Right cardiac atrium (tissue), 5 donors: Measurements from ENCODE around the gene RBKS. TPM values are rescaled to one million over a fixed set of nuclear protein-coding genes. Genes with fewer than 3 reads are reported as not detected.
A peak's percentile ranks its signal among the peaks of the same experiment; 100 is the strongest.

Experiments
- ATAC-seq, 2 donors: fragments of 200-7000 bp; cut with Tn5 transposase; one replicate each; pipeline versions ENCODE4 v1.8.0 to v1.9.1; 2020; ENCODE audit warnings: moderate library complexity in 2 of 2, mild to moderate bottlenecking in 1 of 2
- DNase-seq, 3 donors: peaks; one replicate each; pipeline ENCODE4 v3.0.0-alpha.2; 2020
- H3K27ac ChIP-seq: one replicate; pipeline ENCODE4 v1.5.1; 2013; ENCODE audit warnings: mild to moderate bottlenecking, low read length, control low read depth, moderate library complexity
- H3K27me3 ChIP-seq: one replicate; pipeline ENCODE4 v1.6.1; 2013; ENCODE audit not compliant: control insufficient read depth, insufficient read depth
- H3K4me1 ChIP-seq: one replicate; pipeline ENCODE4 v1.6.1; 2013; ENCODE audit warnings: low read length; ENCODE audit not compliant: control insufficient read depth, insufficient read depth
- H3K4me3 ChIP-seq: one replicate; pipeline ENCODE4 v1.5.1; 2013; ENCODE audit warnings: low read length, control low read depth
- H3K9me3 ChIP-seq: one replicate; pipeline ENCODE4 v1.6.1; 2013; ENCODE audit warnings: low read length; ENCODE audit not compliant: control insufficient read depth
- WGBS: extraction: QIAGEN DNeasy Blood & Tissue Kit; methylation state at CpG from one replicate; pipeline ENCODE4 v1.1.7; 2013; 5-methylcytosine and 5-hydroxymethylcytosine counted together
- intact Hi-C, 4 donors: fragments of 100-400 bp; cut with DNase I; formaldehyde crosslinking; loops; one replicate each; pipeline versions ENCODE4 v1.11.0 to v1.14.0; 2022 to 2023
- polyA plus RNA-seq: library from polyadenylated mRNA; stranded (reverse); fragments of 200-250 nt; gene quantifications from one replicate; pipeline ENCODE4 v1.2.3, GENCODE V29; 2013
- total RNA-seq, 4 donors: library from RNA; stranded (reverse); fragmentation: NEBNext Ultra II Directional; extraction: Animal tissue kit (Norgen Biotek cat#: 25700); gene quantifications; one replicate each; pipeline ENCODE4 v1.2.1, GENCODE V29; 2021
- donor health status: healthy with polysubstance abuse.
- donor health status: DM: no; HTN: yes; CAD: no.
- donor health status: DM: no; HTN: no; CAD: no.
- donor health status: DM: no; HTN: yes; CAD: no; lungs with severe emphysema.
- donor health status: DM: yes; HTN: yes; CAD: no.

The RBKS gene
- total and polyA plus RNA-seq, 5 donors: 1.4 to 3.9 (median 2.6) TPM

GRCh38 chr2:27920148-27920885 is 30.1 kb upstream of the RBKS start:
- no peak for DNase-seq
- H3K27ac ChIP-seq: no peak overlapping the region
- no peak overlapping the region for H3K4me3 ChIP-seq
- intact Hi-C loops: no loop called here
- ATAC-seq: peak; percentile 64 to 91
- H3K27me3 ChIP-seq: no peaks in the 10 kb centered on the region
- no peaks in the 10 kb centered on the region for H3K4me1 ChIP-seq
- no peaks in the 10 kb centered on the region for H3K9me3 ChIP-seq
- WGBS: 31% methylated on average over 4 of the region's 4 CpGs

DNA sequence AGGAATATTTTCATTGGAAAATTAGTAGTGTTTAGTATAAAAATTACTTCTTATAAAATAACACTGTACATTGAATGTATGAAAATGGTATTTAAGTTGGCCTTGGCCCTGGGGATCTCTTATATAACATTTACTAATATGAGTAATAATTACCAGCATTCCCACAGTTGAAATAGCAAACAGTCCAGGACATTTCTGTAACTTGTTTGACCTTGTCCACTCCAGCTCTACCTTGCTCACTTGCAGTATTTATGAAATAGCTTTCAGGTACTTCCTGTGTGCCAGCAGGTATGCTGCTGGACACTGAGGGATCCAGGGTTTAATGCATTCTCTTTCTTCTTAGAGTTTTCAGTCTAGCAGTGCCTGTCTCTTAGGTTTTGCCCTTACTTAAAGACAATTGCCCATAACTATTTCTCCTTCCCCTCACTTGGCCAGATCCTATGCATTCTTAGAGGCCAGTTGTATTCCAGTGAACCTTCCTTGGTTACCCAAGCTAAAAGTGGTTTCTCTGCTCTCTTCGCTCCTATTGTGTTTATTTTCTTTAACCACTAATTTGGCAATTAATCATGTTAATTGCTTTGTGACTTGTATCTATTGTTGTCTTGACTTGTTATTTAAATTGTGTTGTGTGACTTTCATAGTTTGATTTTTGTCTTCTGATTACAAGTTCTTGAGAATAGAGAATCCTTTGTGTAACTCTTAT is 26.3 kb upstream of the RBKS start:
- no peaks in the 10 kb centered on the region for H3K9me3 ChIP-seq
- H3K4me3 ChIP-seq: no peak overlapping the region
- DNase-seq (no peak), ATAC-seq (peak in 1 of 2 donors; percentile 14)
- H3K4me1 ChIP-seq: peaks cover 2% of the 10 kb centered on the region
- no peaks in the 10 kb centered on the region for H3K27me3 ChIP-seq
- H3K27ac ChIP-seq: no peak overlapping the region
- intact Hi-C loops: no loop called here
- 90% methylated on average over 1 of the region's 1 CpG for WGBS

- H3K27me3 ChIP-seq: no peaks in the 10 kb centered on the region
- intact Hi-C loops: no loop called here
- H3K9me3 ChIP-seq: no peaks in the 10 kb centered on the region
- H3K27ac ChIP-seq: no peak overlapping the region
- H3K4me1 ChIP-seq: peaks cover 2% of the 10 kb centered on the region
- ATAC-seq (no peak), DNase-seq (no peak)
- H3K4me3 ChIP-seq: no peak overlapping the region
These were observed 25.7 kb upstream of the RBKS start for GRCh38 chr2:27915874-27916273.

GRCh38 chr2:27915191-27915590 is 25.0 kb upstream of the RBKS start:
- DNase-seq (no peak), ATAC-seq (peak; percentile 56 to 84)
- Histone ChIP-seq H3K9me3 (no peaks in the 10 kb centered on the region), H3K27me3 (no peaks in the 10 kb centered on the region), H3K4me1 (peaks cover 2% of the 10 kb centered on the region), H3K4me3 (no peak overlapping the region), H3K27ac (no peak overlapping the region)
- intact Hi-C loops: no loop called here
- WGBS: 43% methylated on average over 5 of the region's 5 CpGs

DNA sequence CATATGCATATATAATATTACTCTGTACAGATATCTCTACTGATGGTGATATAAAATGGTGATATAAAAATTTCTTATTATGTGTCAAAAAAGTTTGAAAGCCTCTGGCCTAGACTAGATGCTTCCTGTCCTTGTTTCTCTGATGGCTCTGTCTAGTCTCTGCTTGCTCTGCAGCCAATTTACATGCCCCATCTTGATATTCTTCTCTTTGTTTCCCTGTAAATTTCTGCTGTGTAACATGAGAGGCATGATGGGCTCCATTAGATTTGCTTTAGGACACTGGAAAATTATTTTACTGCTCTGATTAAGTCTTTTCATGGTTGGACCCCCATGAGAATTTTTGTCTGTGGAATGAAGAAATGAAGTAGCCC is 24.6 kb upstream of the RBKS start:
- intact Hi-C loops: no loop called here
- no peak overlapping the region for H3K4me3 ChIP-seq

GRCh38 chr2:27914041-27914804 is 24.0 kb upstream of the RBKS start:
- 85% methylated on average over 2 of the region's 2 CpGs for WGBS
- H3K27me3 ChIP-seq: no peaks in the 10 kb centered on the region
- no peak overlapping the region for H3K4me3 ChIP-seq
- H3K27ac ChIP-seq: no peak overlapping the region
- peaks cover 2% of the 10 kb centered on the region for H3K4me1 ChIP-seq
- no peaks in the 10 kb centered on the region for H3K9me3 ChIP-seq
- intact Hi-C loops: no loop called here
- DNase-seq (no peak), ATAC-seq (peak; percentile 32 to 42)

More for the DNA sequence above, 24.6 kb upstream of the RBKS start:
- Histone ChIP-seq H3K27ac (peak overlapping the region; percentile 52), H3K9me3 (no peaks in the 10 kb centered on the region), H3K27me3 (no peaks in the 10 kb centered on the region), H3K4me1 (peaks cover 2% of the 10 kb centered on the region)
- ATAC-seq: no peak
- no peak for DNase-seq

DNA sequence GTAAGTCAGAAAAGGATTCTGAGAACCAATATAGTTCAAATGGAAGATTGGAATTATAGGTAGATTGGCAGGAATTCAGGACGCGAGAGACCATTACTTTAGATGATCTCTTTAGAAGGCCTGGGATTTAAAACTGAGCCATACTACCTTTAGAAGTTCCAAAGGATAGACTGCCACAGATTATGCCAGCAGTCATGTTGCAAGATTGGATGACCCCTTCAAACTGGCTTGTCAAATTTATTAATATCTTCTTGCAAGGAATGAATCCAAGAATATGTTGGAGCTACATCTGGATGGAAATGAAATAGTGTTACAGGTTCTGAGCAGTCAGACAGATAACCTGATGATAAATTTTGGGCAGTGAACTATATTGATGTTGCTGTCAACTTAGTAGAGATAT is 22.3 kb upstream of the RBKS start:
- DNase-seq (no peak), ATAC-seq (no peak)
- Histone ChIP-seq H3K9me3 (no peaks in the 10 kb centered on the region), H3K27ac (no peak overlapping the region), H3K4me1 (peaks cover 2% of the 10 kb centered on the region), H3K4me3 (no peak overlapping the region), H3K27me3 (no peaks in the 10 kb centered on the region)
- intact Hi-C loops: no loop called here
- 97% methylated on average over 2 of the region's 2 CpGs for WGBS

GRCh38 chr2:27911458-27912210 is 21.4 kb upstream of the RBKS start:
- no peaks in the 10 kb centered on the region for H3K27me3 ChIP-seq
- H3K4me3 ChIP-seq: no peak overlapping the region
- DNase-seq: no peak
- no peak overlapping the region for H3K27ac ChIP-seq
- H3K9me3 ChIP-seq: no peaks in the 10 kb centered on the region
- ATAC-seq: no peak
- peaks cover 2% of the 10 kb centered on the region for H3K4me1 ChIP-seq
- intact Hi-C loops: no loop called here
- WGBS: over 99% methylated on average over 2 of the region's 2 CpGs

DNA sequence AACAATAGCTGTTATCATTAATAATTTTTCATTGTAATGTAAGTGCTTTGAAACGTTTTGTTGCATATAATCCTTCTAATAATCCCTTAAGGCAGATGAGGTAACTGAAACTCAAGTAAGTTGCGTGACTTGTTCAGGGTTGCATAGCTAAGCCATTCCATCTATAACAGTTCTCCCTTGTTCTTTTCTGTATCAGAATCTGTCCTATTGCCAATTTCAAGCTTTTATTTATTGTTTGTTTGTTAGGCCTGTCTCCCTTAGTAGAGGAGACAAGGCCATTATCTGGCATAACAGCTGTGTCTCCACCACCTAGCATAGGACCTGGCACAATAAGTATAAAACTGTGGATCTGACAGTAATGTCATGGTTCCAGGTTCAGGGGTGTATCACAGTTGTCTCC is 19.7 kb upstream of the RBKS start:
- peaks cover 5% of the 10 kb centered on the region for H3K4me1 ChIP-seq
- H3K9me3 ChIP-seq: no peaks in the 10 kb centered on the region
- H3K4me3 ChIP-seq: no peak overlapping the region
- H3K27ac ChIP-seq: no peak overlapping the region
- H3K27me3 ChIP-seq: no peaks in the 10 kb centered on the region
- 78% methylated on average over 2 of the region's 2 CpGs for WGBS
- ATAC-seq (no peak), DNase-seq (no peak)
- intact Hi-C loops: no loop called here

DNA sequence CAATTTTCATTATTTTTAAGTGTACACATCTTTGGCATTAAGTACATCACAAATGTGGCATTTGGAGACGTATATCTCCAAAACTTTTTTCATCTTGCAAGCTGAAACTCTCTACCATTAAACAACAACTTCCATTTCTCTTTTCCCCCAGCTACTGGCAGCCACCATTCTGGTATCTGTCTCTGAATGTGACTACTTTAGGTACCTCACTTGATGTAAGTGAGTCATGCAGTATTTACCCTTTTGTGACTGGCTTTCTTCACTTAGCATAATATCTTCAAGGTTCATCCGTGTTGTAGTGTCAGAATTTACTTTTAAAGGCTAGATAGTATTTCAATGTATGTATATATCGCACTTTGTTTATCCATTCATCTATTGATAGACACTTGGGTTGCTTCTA is 17.4 kb upstream of the RBKS start:
- H3K4me3 ChIP-seq: no peak overlapping the region
- peaks cover 7% of the 10 kb centered on the region for H3K4me1 ChIP-seq
- no peaks in the 10 kb centered on the region for H3K27me3 ChIP-seq
- no peaks in the 10 kb centered on the region for H3K9me3 ChIP-seq
- H3K27ac ChIP-seq: no peak overlapping the region
- intact Hi-C loops: no loop called here
- WGBS: 60% methylated on average over 3 of the region's 3 CpGs
- ATAC-seq (no peak), DNase-seq (no peak)

GRCh38 chr2:27906074-27906473 is 15.9 kb upstream of the RBKS start:
- WGBS: 55% methylated on average over 1 of the region's 1 CpG
- Histone ChIP-seq H3K9me3 (no peaks in the 10 kb centered on the region), H3K4me3 (no peak overlapping the region), H3K4me1 (peaks cover 7% of the 10 kb centered on the region), H3K27ac (no peak overlapping the region), H3K27me3 (no peaks in the 10 kb centered on the region)
- intact Hi-C loops: no loop called here
- no peak for ATAC-seq
- no peak for DNase-seq
